Upper lobe of left lung (tissue), 6 donors: Measurements from ENCODE around the gene DYNC2LI1. TPM values are rescaled to one million over a fixed set of nuclear protein-coding genes. Genes with fewer than 3 reads are reported as not detected.

Experiments used
- ATAC-seq, 2 donors: fragments of 200-7000 bp; cut with Tn5 transposase; one replicate each; pipeline ENCODE4 v1.9.1; 2022; ENCODE audit warnings: mild to moderate bottlenecking in 2 of 2, moderate library complexity in 2 of 2; ENCODE audit not compliant: low FRiP score in 2 of 2
- DNase-seq, 2 donors: peaks; one replicate each; pipeline ENCODE4 v3.0.0-alpha.2; 2019 to 2020
- H3K27ac ChIP-seq, 4 donors: fragments of 200-600 bp; sonication (generic); one replicate each; pipeline ENCODE4 v1.5.1; 2016 to 2019
- H3K27me3 ChIP-seq, 4 donors: fragments of 200-600 bp; sonication (generic); one replicate each; pipeline ENCODE4 v1.5.1; 2017 to 2019
- H3K36me3 ChIP-seq, 4 donors: fragments of 200-600 bp; sonication (generic); one replicate each; pipeline ENCODE4 v1.5.1; 2016 to 2019
- H3K4me1 ChIP-seq, 4 donors: fragments of 200-600 bp; sonication (generic); one replicate each; pipeline ENCODE4 v1.5.1; 2018 to 2019
- H3K4me3 ChIP-seq, 4 donors: fragments of 200-600 bp; sonication (generic); one replicate each; pipeline ENCODE4 v1.5.1; 2017 to 2019; ENCODE audit warnings: mild to moderate bottlenecking in 2 of 4, moderate library complexity in 1 of 4
- H3K9me3 ChIP-seq, 4 donors: fragments of 200-600 bp; sonication (generic); one replicate each; pipeline ENCODE4 v1.5.1; 2018 to 2019
- CTCF ChIP-seq, 6 experiments: fragments of 450-650 bp in 4 of 6; fragments of 200-600 bp in 2 of 6; sonication (generic) in 2 of 6; IDR thresholded peaks; one replicate each; pipeline ENCODE4 v1.5.1; 2016 to 2019; ENCODE audit warnings: antibody characterized with exemption in 6 of 6
- EP300 ChIP-seq, 4 donors: sonication (generic); formaldehyde crosslinking; IDR thresholded peaks; one replicate each; pipeline ENCODE4 v1.5.1; 2017; ENCODE audit warnings: antibody characterized with exemption in 4 of 4, control low read depth in 2 of 4
- POLR2A ChIP-seq, 4 donors: fragments of 450-650 bp; IDR thresholded peaks; one replicate each; pipeline ENCODE4 v1.5.1; 2016 to 2017; ENCODE audit warnings: antibody characterized with exemption in 4 of 4, mild to moderate bottlenecking in 2 of 4
- POLR2AphosphoS5 ChIP-seq, 2 donors: sonication (generic); formaldehyde crosslinking; IDR thresholded peaks; one replicate each; pipeline ENCODE4 v1.5.1; 2017; ENCODE audit warnings: antibody characterized with exemption in 2 of 2
- WGBS, 2 donors: methylation state at CpG; one replicate each; pipeline ENCODE4 v1.1.5; 2017 to 2018; 5-methylcytosine and 5-hydroxymethylcytosine counted together
- total RNA-seq, 6 donors: library from RNA; depleted of rRNA in 4 of 6; stranded (reverse); fragments of >200 nt in 4 of 6; gene quantifications; one replicate each; pipeline versions ENCODE4 v1.1.0 to v1.2.1, GENCODE V29; 2016 to 2021
- donor health status: DM: no; HTN: no; CAD: no; lungs with moderate emphysema.
- donor health status: DM: no; HTN: yes; CAD: no; lungs with severe emphysema.

DYNC2LI1 gene
- total RNA-seq, 6 donors from 2014 or later, result 15.8 to 58.2 (median 18.1) TPM

DNA sequence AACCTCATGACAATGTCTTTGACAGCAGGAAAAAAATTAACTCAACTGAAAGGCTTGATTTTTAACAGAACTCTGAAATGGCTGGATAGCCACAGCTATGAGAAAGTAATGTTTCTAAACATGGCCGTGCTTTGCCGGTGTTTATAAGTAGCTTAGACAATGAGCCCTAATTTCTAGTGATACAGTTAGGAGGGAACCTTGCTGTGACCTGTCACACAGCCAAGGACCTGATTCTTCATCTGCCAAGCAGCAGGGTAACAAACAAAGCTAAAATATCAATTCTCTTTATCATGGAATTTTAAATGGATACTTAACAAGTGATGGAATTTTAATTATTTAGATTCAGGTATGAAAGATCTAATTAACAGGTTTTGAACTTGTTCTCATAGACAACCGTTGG is 24.3 kb upstream of the DYNC2LI1 start:
- WGBS, 2 donors, result 62 to 78% methylated on average over 3 of the region's 3 CpGs
- DNase-seq, result no peak
- H3K36me3 ChIP-seq, result no peaks in the 10 kb centered on the region
- H3K27me3 ChIP-seq, result no peaks in the 10 kb centered on the region
- TF ChIP-seq CTCF (IDR thresholded peaks at IDR 0.05), result no peak
- TF ChIP-seq POLR2A (IDR thresholded peaks at IDR 0.05), result no peak
- no peak for TF ChIP-seq EP300 (IDR thresholded peaks at IDR 0.05)
- no peak for TF ChIP-seq POLR2AphosphoS5 (IDR thresholded peaks at IDR 0.05)
- H3K27ac ChIP-seq, result peak overlapping the region in 1 of 4 donors; percentile 7
- H3K4me1 ChIP-seq, result peaks cover 0 to 4% (median 0%) of the 10 kb centered on the region in 4 donors
- H3K9me3 ChIP-seq, result no peaks in the 10 kb centered on the region
- no peak overlapping the region for H3K4me3 ChIP-seq
- ATAC-seq, result no peak

DNA sequence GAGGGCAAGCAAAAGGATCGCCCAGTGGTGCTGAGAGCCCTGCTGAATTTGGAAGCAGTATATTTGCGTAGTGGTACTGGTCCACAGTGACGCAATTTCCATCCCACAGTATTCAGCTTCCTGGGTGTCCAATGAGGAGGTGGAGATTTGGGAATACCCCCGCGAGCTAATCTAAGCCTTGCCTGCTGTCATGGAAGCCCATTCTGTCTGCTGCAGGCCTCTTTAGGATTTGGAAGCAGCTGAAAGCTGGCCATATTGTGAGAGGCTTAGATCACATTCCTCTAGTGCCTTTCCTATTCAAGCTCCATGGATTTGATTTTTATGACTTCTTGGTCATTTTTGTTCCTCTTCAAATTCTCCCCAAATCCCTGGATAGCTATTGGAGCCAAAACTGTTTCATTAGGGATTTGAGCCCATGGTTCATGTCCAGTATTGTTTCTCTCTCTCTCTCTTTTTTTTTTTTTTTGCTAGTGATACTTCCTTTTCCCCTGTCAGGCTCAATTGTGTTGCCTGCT is 22.3 kb upstream of the DYNC2LI1 start:
- H3K4me3 ChIP-seq, result no peak overlapping the region
- no peaks in the 10 kb centered on the region for H3K4me1 ChIP-seq
- DNase-seq, result no peak
- no peaks in the 10 kb centered on the region for H3K36me3 ChIP-seq
- H3K27me3 ChIP-seq, result no peaks in the 10 kb centered on the region
- H3K27ac ChIP-seq, result no peak overlapping the region
- no peaks in the 10 kb centered on the region for H3K9me3 ChIP-seq
- no peak for ATAC-seq
- WGBS, 2 donors, result 89 to 97% methylated on average over 5 of the region's 5 CpGs
- TF ChIP-seq CTCF (IDR thresholded peaks at IDR 0.05) (no peak), POLR2A (IDR thresholded peaks at IDR 0.05) (no peak), POLR2AphosphoS5 (IDR thresholded peaks at IDR 0.05) (no peak), EP300 (IDR thresholded peaks at IDR 0.05) (no peak)

DNA sequence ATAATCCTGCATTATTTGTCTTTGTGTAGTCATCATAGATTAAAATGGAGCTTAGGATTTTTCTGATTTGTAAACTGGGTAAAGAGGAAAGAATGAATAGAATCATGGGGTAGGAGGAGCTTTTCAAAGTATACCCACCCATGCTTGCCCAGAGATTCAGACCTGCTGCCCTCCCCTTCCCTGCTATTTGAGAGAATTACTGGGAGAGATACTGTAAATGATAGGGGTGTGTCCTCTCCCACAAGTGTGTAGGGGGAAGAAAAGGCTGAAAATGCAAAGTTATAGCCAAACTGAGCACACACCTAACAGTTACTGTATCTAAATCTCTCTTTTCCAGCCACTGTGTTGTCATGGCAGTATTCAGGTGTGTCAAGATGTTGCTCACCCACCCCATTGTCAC is 21.5 kb upstream of the DYNC2LI1 start:
- no peak for TF ChIP-seq EP300 (IDR thresholded peaks at IDR 0.05)
- no peak for TF ChIP-seq CTCF (IDR thresholded peaks at IDR 0.05)
- no peak for TF ChIP-seq POLR2A (IDR thresholded peaks at IDR 0.05)
- TF ChIP-seq POLR2AphosphoS5 (IDR thresholded peaks at IDR 0.05), result no peak
- no peak overlapping the region for H3K27ac ChIP-seq
- ATAC-seq, result no peak
- DNase-seq, result no peak
- no peaks in the 10 kb centered on the region for H3K4me1 ChIP-seq
- H3K9me3 ChIP-seq, result no peaks in the 10 kb centered on the region
- H3K27me3 ChIP-seq, result no peaks in the 10 kb centered on the region
- H3K36me3 ChIP-seq, result no peaks in the 10 kb centered on the region
- H3K4me3 ChIP-seq, result no peak overlapping the region

DNA sequence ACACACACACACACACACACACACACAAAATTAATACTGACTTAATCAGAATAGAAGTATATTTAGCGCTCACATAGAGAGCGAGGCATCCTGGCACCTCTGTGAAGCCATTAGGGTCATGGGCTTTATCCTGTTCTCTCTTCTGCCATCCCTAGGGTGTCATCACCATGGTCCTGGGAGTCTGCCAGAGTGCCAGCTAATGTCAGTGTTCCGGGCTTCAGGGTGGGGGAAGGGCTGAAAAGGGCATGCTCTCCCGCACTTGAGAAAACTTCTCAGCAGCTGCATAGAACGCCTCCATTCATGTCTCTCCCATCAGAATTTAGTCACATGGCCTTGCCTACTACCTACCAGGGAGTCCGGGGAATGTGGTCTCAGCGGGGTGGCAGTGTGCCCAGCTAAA is 19.7 kb upstream of the DYNC2LI1 start:
- WGBS, 2 donors, result 81 to 85% methylated on average over 7 of the region's 7 CpGs
- Histone ChIP-seq H3K27ac (no peak overlapping the region), H3K36me3 (no peaks in the 10 kb centered on the region), H3K27me3 (no peaks in the 10 kb centered on the region), H3K9me3 (no peaks in the 10 kb centered on the region), H3K4me1 (peaks cover 0 to 2% (median 0%) of the 10 kb centered on the region in 4 donors), H3K4me3 (no peak overlapping the region)
- ATAC-seq (no peak), DNase-seq (no peak)
- TF ChIP-seq CTCF (IDR thresholded peaks at IDR 0.05) (no peak), EP300 (IDR thresholded peaks at IDR 0.05) (no peak), POLR2AphosphoS5 (IDR thresholded peaks at IDR 0.05) (no peak), POLR2A (IDR thresholded peaks at IDR 0.05) (no peak)

- WGBS, 2 donors, result 43 to 45% methylated on average over 3 of the region's 3 CpGs
- Histone ChIP-seq H3K9me3 (no peaks in the 10 kb centered on the region), H3K36me3 (no peaks in the 10 kb centered on the region), H3K27ac (peak overlapping the region in 3 of 4 donors; percentile 19 to 49 (median 33)), H3K4me1 (peaks cover 0 to 4% (median 0%) of the 10 kb centered on the region in 4 donors), H3K27me3 (no peaks in the 10 kb centered on the region), H3K4me3 (no peak overlapping the region)
- no peak for TF ChIP-seq CTCF (IDR thresholded peaks at IDR 0.05)
- TF ChIP-seq POLR2AphosphoS5 (IDR thresholded peaks at IDR 0.05), result peak in 1 of 2 donors; percentile 5
- no peak for DNase-seq
- peak in 1 of 2 donors; percentile 61 for ATAC-seq
Measured at GRCh38 chr2:43758739-43759138, 15.1 kb upstream of the DYNC2LI1 start.
